Activated CD4-positive, CD25-positive, alpha-beta regulatory T cell treated with anti-CD3 and anti-CD28 coated beads, Interleukin-2, amount 50 U/mL, for 16 hours (primary cell): Measurements from ENCODE around the gene STAT1.

Experiments used
- DNase-seq: peaks from one replicate; pipeline ENCODE4 v3.0.0-alpha.2; 2020; ENCODE audit warnings: low read depth, low spot score

The STAT1 gene

GRCh38 chr2:190959911-190960788 is 53.8 kb downstream of the STAT1 start:
- no peak for DNase-seq

GRCh38 chr2:190953257-190953656 is 60.7 kb downstream of the STAT1 start:
- no peak for DNase-seq

GRCh38 chr2:190950566-190950991 is 63.4 kb downstream of the STAT1 start:
- DNase-seq: no peak

- DNase-seq: no peak
Measured at GRCh38 chr2:190948671-190949070, 65.3 kb downstream of the STAT1 start.

GRCh38 chr2:190947711-190948251 is 66.2 kb downstream of the STAT1 start:
- DNase-seq: no peak

- DNase-seq: no peak
Measured at GRCh38 chr2:190947141-190947540, 66.8 kb downstream of the STAT1 start.

- DNase-seq: no peak
Measured at GRCh38 chr2:190943706-190944105, 70.3 kb downstream of the STAT1 start.

- DNase-seq: no peak
Measured at GRCh38 chr2:190942697-190943096, 71.3 kb downstream of the STAT1 start.

- DNase-seq: no peak
Measured at GRCh38 chr2:190941571-190941970, 72.4 kb downstream of the STAT1 start.

- no peak for DNase-seq
Measured at GRCh38 chr2:190940454-190940853, 73.5 kb downstream of the STAT1 start.

- DNase-seq: no peak
Measured at GRCh38 chr2:190938771-190939335, 75.1 kb downstream of the STAT1 start.

GRCh38 chr2:190935054-190935453 is 78.9 kb downstream of the STAT1 start:
- no peak for DNase-seq

GRCh38 chr2:190933361-190933760 is 80.6 kb downstream of the STAT1 start:
- no peak for DNase-seq

GRCh38 chr2:190932514-190932913 is 81.5 kb downstream of the STAT1 start:
- DNase-seq: no peak

- DNase-seq: no peak
Measured at GRCh38 chr2:190930411-190930810, 83.6 kb downstream of the STAT1 start.

GRCh38 chr2:190929919-190930318 is 84.1 kb downstream of the STAT1 start:
- DNase-seq: no peak

GRCh38 chr2:190927301-190927700 is 86.7 kb downstream of the STAT1 start:
- no peak for DNase-seq

GRCh38 chr2:190922376-190922775 is 91.6 kb downstream of the STAT1 start:
- no peak for DNase-seq

GRCh38 chr2:190920085-190920484 is 93.9 kb downstream of the STAT1 start:
- no peak for DNase-seq
